ENCODE data around the gene FUT6.
"Not testable (repeated sequence)": the region's sequence is repeated elsewhere in the genome, so short reads cannot be mapped to it uniquely, and the experiment has no call there.

Gene FUT6
- total RNA-seq, result 0 to 0.30 reads per million in 2 experiments

DNA sequence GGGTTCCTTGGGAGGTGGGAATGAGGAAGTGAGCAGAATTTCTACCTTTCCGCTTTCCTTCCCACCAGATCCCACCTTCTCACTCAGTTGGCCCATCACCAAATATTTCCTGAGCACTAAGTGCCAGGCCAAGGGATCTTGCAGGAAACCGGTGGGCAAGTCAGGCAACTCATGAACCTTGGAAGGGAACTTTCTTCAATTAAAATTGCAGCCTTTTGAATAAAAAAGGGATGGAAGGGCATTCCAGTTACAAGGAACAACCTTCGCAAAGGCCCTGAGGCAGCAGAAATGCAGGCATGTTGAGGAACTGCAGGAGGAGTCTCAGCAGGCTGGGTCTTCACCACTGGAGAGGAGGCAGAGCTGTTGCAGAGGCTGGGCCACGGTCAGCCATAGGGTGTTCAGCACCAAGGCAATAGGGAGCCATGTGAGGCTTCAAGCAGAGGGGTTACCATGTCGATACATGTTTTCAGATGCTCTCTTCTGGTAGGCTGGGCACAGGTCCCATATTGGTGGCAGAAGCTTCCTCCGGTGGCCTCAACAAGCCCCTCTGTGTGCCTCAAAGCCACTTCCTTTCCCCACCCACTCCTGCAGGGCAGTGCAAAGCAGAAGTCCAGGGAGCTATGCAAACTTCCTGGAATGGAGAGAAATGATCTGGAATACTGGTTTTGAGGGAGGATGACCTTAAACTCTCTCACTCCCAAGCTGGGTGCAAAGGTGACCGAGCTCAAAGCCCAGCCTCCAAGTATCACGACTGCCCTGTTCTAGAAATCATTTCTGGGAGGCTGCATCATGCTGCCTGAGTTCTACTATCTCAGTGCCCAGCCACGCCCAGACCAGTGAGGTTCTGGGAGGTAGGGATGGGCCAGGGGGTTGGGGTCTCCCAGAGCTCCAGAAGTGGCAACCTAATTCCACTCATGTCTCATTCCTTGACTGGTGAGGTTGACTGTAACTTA, at the start of gene FUT6:
Gene FUT6 (minus strand): TSS at position 638 of the 953 bp plus-strand sequence. CDS start 7,135 bp downstream, outside the sequence.
- DNase-seq (ENCODE audit: low read depth), result no peak

GRCh38 chr19:5884065-5884811, 44.7 kb upstream of the FUT6 start:
- not testable (repeated sequence) for DNase-seq (ENCODE audit: low read depth)

GRCh38 chr19:5883157-5883873, 43.8 kb upstream of the FUT6 start:
- DNase-seq (ENCODE audit: low read depth), result not testable (repeated sequence)

- no peak for DNase-seq (ENCODE audit: low read depth)
Observed at GRCh38 chr19:5882421-5882968, 43.0 kb upstream of the FUT6 start.

DNA sequence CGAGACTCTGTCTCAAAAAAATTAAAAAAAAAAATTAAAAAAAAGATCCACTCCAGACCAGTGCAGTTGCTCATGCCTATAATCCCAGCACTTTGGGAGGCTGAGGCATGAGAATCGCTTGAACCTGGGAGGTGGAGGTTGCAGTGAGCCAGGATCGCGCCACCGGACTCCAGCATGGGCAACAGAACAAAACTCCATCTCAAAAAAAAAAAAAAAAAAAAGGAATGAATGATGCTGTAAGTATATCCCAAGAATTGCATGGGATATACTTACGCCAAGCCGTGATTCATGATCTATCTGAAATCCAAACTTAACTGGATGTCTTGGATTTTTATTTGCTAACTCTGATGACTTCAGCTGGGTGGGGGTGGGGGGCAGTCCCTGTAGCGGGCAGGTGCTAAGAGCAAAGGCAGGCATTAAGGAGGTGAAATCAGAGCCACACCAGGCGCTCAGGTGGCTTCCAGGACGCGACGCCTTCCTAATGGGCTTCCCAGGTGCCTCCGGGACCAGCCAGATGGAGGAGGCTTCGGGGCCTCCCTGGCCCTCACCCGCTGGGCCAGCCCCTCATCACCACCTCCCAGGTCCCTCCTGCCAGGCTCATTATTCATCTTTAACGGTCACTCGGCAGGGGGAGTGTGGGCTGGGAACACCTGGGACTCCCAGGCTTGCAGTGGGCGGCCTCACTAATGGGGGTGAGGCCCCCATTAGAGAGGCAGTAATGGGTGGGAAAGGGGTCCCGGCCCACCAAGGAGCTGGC, 42.2 kb upstream of the FUT6 start:
- DNase-seq (ENCODE audit: low read depth), result no peak

DNA sequence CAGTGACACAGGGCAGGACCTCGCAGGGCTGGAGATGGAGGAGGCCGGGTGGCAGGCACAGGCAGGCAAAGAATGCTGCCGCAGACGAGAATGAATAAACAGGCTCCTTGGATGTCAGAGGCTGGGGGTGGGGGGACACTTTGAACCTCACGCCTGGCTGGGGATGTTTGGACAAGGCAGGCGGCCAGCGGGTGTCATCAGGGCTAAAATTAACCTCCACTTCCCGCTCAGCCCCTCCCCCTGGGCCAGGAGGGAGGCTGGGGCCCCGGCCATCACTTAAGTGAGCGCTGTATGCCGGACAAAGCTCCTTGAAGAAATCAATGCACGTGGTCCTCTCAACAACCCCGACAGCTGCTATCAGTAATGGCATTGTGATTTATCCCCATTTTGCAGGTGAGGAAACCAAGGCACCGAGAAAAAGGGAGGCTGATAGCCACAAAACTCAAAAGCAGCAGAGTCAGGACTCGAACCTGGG, 41.1 kb upstream of the FUT6 start:
- DNase-seq (ENCODE audit: low read depth), result no peak

DNA sequence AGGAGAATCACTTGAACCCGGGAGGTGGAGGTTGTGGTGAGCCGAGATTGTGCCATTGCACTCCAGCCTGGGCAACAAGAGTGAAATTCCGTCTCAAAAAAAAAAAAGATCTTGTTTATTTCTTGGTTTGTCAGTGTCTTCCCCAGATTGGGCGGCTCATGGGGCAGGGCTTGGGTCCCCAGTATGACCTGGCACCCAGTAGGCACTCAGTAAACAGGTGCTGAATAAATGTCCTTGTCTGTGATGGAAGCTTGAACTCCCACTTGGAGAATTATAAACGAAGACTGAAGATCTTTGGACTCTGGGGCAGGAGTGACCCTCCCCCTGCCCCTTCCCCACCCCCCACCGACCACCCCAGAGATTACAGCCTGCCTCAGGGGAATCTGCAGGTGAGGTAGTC, 40.7 kb upstream of the FUT6 start:
- DNase-seq (ENCODE audit: low read depth), result no peak

DNA sequence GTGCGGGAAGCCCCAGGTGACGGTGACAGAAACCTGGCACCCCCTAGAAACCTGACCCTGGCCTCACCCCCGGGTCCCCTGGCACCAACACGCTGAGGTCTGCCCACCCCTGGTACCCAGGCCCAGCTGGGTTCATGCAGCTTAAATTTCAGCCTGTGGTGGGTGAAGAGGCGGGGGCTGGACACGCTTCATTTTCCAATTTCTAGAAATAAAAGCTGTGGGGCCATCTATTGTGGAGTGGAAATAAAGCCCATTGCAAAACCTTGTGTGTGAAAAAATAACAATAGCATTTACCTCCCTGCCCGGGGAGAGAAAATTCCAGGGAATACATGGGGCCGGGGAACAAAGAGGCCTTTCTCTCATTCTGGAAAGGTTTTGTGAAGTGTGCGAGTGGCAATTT, 38.4 kb upstream of the FUT6 start:
- no peak for DNase-seq (ENCODE audit: low read depth)

DNA sequence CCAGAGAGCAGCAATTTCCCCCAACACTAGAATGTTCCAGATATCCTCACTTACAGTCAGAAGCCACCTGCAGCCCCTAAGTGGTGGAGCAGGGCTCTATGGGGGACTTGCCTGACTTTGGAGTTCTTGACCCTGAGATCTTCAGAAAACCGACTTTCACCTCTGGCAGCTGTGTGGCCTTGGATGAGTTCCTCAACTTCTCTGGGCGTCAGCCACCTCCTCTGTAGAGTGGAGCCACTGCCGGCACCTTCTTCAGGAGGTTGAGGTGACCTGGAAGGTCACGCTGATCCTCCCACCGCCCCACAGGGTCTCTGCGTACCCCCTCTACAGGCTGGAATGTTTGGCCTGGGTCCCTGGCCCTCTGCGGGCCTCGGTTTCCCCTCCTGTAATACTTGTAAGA, 37.9 kb upstream of the FUT6 start:
- no peak for DNase-seq (ENCODE audit: low read depth)

- DNase-seq (ENCODE audit: low read depth), result not testable (repeated sequence)
Observed at GRCh38 chr19:5874496-5874895, 35.0 kb upstream of the FUT6 start.

- DNase-seq (ENCODE audit: low read depth), result no peak
Observed at GRCh38 chr19:5873617-5874199, 34.2 kb upstream of the FUT6 start.

DNA sequence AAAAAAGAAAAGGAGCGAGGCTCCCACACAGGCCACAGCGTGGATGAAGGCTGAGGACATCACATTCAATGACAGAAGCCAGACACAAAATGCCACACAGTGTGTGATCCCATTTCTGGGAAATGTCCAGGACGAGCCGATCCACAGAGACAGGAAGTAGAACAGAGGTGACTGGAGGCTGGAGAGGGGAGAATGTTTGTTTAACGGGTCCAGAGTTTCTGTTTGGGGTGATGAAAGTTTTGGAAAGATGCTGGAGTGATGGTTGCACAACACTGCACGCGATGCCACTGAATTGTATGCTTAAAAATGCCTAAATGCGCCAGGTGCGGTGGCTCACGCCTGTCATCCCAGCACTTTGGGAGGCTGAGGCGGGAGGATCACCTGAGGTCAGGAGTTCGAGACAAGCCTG, 31.5 kb upstream of the FUT6 start:
- DNase-seq (ENCODE audit: low read depth), result no peak

DNA sequence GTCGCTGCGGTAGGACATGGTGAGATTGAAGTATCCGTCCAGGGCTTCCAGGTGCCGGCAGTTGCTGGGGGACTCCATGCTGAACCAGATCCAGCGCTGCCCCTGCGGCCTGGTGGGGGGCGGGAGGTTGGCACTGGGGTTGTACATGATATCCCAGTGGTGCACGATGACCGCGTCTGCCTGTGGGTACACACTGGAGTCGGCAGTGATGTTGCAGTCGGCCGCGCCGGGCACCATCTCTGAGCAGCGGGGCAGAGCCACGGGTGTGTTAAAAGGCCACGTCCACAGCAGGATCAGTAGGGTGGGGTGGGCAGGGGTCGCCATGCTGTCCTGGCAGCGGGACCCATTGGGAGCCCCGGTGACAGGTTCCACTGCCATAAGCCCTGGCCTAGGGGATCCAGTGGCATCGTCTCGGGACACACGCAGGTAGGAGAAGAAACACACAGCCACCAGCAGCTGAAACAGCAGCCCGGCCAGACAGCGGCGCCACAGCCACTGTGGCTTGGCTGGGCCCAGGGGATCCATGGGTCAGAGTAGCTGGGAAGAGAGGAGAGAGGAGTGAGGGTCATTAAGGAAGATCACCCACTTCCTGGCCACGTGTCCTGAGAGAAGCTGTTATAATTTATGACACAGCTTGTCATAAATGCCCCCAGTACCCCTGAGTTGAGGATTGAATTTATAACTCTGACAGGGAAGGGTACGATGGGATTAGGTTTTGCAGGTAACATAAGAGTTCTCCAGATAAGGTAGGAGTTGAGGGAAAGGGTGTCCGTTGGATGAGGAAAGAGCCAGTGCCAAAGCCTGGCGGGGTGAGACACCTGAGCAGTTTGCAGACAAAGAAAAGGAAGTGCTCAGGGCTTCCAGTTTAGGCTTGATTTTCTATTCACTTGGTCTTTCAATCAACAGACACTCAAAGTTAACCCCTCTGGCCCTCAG, 28.0 kb upstream of the FUT6 start:
- DNase-seq (ENCODE audit: low read depth), result no peak

- no peak for DNase-seq (ENCODE audit: low read depth)
Observed at GRCh38 chr19:5865772-5866171, 26.3 kb upstream of the FUT6 start.

GRCh38 chr19:5864725-5865486, 25.4 kb upstream of the FUT6 start:
- DNase-seq (ENCODE audit: low read depth), result no peak

DNA sequence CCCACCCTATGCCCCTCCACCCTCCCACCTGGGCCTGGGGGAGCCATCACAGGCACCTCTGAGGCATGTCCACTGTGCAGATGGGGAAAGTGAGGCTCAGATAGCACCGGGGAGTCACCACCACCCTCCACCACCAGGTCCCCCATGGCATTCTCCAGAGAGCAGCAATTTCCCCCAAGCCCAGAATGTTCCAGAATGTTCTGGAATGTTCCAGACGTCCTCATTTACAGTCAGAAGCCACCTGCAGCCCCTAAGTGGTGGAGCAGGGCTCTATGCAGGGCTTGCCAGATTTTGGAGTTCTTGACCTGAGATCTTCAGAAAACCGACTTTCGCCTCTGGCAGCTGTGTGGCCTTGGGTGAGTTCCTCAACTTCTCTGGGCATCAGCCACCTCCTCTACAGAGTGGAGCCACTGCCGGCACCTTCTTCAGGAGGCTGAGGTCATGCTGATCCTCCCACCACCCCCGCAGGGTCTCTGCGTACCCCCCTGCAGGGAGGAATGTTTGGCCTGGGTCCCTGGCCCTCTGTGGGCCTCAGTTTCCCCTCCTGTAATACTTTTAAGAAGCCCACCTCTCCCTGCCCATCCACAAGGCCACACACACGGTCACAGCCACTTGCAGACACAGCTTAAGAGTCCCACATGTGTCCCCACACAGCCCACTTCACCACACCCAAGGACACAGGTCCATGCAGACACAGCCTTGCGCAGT, 24.7 kb upstream of the FUT6 start:
- no peak for DNase-seq (ENCODE audit: low read depth)

DNA sequence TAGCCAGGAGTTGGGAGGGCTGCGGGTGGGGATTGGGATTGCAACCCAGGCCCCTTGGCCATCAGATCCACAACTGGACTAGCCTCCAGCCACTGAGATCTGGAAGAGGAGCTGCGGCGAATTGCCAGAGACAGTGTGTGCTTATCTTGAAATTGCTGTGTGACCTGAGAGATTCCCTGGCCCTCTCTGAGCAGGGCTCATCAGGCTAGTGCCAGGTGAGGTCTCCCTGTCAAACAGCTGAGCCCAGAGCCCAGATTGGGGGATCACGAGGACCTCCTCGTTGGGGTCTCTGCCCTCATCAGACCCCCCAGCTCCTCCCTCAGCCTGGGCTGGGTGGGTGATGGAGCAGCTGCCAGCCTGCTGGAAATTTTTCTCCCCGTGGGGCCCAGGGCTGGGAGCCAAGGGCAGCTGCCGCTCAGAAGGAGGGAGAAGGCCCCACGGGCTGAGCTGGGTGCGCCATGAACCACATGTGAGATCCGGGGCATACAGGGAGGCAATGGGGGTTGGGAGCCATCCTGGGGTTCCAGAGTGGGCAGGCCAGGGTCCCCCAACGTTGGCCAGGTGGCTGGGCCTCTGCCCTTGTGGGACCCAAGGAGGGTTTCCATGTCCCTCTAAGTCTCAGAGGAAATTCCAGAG, 23.6 kb upstream of the FUT6 start:
- no peak for DNase-seq (ENCODE audit: low read depth)
